ENCODE data around the gene DENND6B. TPM values are rescaled to one million over a fixed set of nuclear protein-coding genes. Genes with fewer than 3 reads are reported as not detected.

The DENND6B gene
- total RNA-seq, 4 donors from 2014 or later = 1.5 to 4.0 (median 1.9) TPM

GRCh38 chr22:50274311-50274710 is 52.5 kb downstream of the DENND6B start:
- no peak for TF ChIP-seq CTCF (IDR thresholded peaks at IDR 0.05; ENCODE audit: low read depth)

GRCh38 chr22:50272044-50272802 is 54.6 kb downstream of the DENND6B start:
- TF ChIP-seq CTCF (IDR thresholded peaks at IDR 0.05; ENCODE audit: low read depth) = no peak

DNA sequence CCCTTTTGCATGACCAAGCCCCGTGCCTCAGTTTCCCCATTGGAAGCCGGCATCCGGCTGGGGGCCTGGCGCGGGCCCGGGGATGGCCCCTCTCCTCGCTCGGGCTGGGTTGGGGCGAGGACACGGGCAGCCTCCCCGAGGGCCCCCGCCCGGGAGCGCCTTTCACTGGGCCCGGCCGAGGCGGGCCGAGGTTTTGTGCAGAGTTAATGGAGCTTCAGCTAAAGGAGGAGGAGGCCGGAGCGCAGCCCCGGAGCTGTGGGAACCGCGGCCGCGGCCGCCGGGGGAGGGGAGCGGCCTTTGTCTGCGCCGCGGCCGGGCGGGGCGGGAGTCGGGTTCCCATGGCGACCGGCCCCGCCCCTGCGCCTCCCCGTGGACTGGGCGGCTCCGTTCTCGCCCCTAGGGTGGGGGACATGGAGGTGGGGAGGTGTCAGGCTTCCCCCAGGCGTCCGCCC is 55.3 kb downstream of the DENND6B start:
- no peak for TF ChIP-seq CTCF (IDR thresholded peaks at IDR 0.05; ENCODE audit: low read depth)

DNA sequence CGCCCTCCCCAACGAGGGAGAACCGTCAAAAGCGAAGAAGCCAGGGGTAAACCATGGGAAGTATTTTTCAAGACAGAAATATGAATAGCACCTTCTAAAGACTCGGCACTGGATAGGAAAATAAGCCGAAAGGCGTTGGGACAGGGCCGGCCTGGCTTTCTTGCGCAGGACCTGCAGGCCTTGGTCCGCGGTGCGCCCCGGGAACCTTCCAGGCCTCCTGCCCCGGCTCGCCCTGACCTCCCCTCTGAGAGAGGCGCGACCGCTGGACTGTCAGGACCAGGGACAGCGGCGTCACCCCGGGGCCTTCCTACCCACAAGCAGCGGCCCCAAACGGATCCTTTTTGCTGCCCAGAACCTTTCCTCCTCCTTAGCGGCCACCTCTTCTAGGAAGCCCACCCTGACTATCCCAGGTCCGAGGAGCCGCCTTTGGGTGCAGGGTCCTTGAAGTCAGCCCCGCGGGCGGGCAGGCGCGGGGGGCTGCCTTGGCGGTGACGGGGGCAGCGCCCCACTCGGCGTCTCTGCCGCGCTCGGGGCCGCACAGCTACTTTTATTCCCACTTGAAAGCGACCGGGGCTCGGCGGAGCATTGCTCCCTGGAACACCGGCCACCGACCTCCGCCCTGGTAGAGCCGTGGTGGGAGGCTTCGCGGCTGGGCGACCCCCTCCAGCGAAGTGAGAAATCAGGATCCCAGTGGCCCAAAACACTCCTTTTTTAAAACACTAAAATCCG is 56.0 kb downstream of the DENND6B start:
- TF ChIP-seq CTCF (IDR thresholded peaks at IDR 0.05; ENCODE audit: low read depth) = no peak

DNA sequence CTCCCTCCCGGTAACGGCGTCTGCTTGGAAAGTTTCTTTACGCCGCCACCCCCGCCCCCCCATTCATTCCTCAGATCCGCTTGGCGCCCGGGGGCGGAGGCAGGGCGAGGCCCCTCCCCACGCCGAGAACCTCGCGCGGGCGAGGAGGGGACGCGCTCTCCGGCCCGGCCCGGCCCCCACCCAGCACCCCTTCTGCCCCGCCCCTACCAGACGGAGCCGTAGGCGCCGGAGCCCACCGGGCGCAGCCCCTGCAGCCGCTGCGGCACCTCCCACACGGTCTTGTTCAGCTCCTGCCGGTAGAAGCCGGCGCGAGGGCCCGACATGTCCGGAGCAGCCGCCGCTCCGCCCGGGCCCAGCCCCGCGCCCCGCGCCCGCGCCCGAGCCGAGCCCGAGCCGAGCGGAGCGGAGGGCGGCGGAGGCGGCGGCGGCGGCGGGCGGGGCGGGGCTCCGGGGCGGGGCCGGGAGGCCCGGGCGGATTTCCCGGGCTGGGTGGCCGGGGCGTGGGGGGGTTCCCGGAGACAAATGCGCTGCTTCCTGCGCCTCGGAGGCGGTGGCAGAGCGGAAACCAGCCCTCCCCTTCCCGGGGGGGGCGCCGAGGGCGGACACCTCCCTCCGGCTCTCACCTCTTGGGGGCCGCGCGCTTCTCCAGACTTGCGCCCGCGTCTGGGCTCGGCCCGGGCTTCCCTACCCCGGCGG is 56.7 kb downstream of the DENND6B start, which contains the start of gene MAPK11:
Gene MAPK11 (minus strand): TSS at position 411 of the 696 bp plus-strand sequence. CDS start 88 bp downstream, at position 323.
- TF ChIP-seq CTCF (IDR thresholded peaks at IDR 0.05; ENCODE audit: low read depth) = no peak

- TF ChIP-seq CTCF (IDR thresholded peaks at IDR 0.05; ENCODE audit: low read depth) = no peak
Measured at GRCh38 chr22:50269573-50269969, 57.2 kb downstream of the DENND6B start.

DNA sequence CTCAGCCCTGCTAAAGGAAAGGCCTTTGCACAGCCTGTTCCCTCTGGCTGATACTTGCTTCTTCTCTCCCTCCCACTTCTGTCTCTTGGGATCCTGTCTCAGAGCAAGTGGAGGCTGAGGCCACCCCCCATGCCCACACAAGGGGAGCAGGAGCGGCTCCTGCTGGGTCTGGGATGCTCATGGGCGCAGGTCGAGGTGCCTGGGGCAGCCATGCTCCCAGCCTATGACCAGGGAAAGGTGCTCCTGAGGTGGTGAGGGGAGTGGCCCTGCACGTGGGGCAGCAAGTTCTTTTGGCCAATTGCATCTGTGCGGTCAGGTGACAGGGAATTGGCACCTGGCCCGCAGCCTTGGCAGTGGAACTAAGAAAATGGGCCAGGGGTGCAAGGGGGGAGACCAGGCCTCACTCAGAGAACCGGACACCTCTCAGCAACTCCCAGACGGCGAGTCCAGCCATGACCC is 58.1 kb downstream of the DENND6B start:
- no peak for TF ChIP-seq CTCF (IDR thresholded peaks at IDR 0.05; ENCODE audit: low read depth)

All from subcutaneous adipose tissue (tissue), 4 donors.